Measurements from ENCODE around the gene SHC3. TPM values are rescaled to one million over a fixed set of nuclear protein-coding genes. Genes with fewer than 3 reads are reported as not detected.
A peak's percentile ranks its signal among the peaks of the same experiment; 100 is the strongest.

SHC3 gene
- total and polyA plus RNA-seq, 2 experiments from 2014 or later = 1.3 to 2.9 TPM

- no peak for TF ChIP-seq ETS1 (IDR thresholded peaks at IDR 0.05)
These were observed 71.2 kb downstream of the SHC3 start (continued) for GRCh38 chr9:89107406-89107805.

- H3K9me2 ChIP-seq (ENCODE audit: insufficient read depth) = no peaks in the 10 kb centered on the region
- no peaks in the 10 kb centered on the region for H3K4me1 ChIP-seq (ENCODE audit: insufficient read depth)
- Mint-ChIP-seq H3K4me1 (peaks cover 13% of the 10 kb centered on the region), H3K27me3 (ENCODE audit: insufficient read depth, low read depth, poor library complexity) (no peaks in the 10 kb centered on the region), H3K9me3 (no peaks in the 10 kb centered on the region; the same call in 2 of the 3 replicates), H3K36me3 (ENCODE audit: low read depth) (peaks cover 13% of the 10 kb centered on the region; the same call in 2 of the 3 replicates), H3K4me3 (no peak overlapping the region), H3K27ac (no peak overlapping the region)
- H4K20me1 ChIP-seq (replicated peaks; ENCODE audit: insufficient read depth) = no peaks in the 10 kb centered on the region
- no peaks in the 10 kb centered on the region for H3K36me3 ChIP-seq (ENCODE audit: insufficient read depth)
- H3F3A ChIP-seq (replicated peaks; ENCODE audit: low read depth) = no peaks in the 10 kb centered on the region
- no peaks in the 10 kb centered on the region for H3K27me3 ChIP-seq (ENCODE audit: insufficient read depth)
- H3K27ac ChIP-seq (ENCODE audit: low read depth) = no peak overlapping the region
- H3K4me2 ChIP-seq = no peak overlapping the region
- no peak overlapping the region for H2AFZ ChIP-seq
- no peak overlapping the region for H3K4me3 ChIP-seq
- ATAC-seq (peak; percentile 32; the same call in 2 of the 3 replicates), DNase-seq (ENCODE audit: low spot score) (no peak)
- H3K79me2 ChIP-seq (replicated peaks; ENCODE audit: insufficient read depth) = no peaks in the 10 kb centered on the region
- TF ChIP-seq EZH2 (IDR thresholded peaks at IDR 0.05; ENCODE audit: low read depth, unreplicated experiment) (no peak), ZNF114 (CRISPR knock-in tag; IDR thresholded peaks at IDR 0.05) (no peak), POLR2AphosphoS5 (IDR thresholded peaks at IDR 0.05; ENCODE audit: low read depth) (no peak), ZNF462 (CRISPR knock-in tag; IDR thresholded peaks at IDR 0.05) (no peak), NANOG (IDR thresholded peaks at IDR 0.05; ENCODE audit: borderline replicate concordance) (no peak), CREB1 (CRISPR knock-in tag; IDR thresholded peaks at IDR 0.05; ENCODE audit: low read depth) (no peak), ZNF331 (CRISPR knock-in tag; IDR thresholded peaks at IDR 0.05; ENCODE audit: low read depth) (no peak)
- TF ChIP-seq, protein P1, sequence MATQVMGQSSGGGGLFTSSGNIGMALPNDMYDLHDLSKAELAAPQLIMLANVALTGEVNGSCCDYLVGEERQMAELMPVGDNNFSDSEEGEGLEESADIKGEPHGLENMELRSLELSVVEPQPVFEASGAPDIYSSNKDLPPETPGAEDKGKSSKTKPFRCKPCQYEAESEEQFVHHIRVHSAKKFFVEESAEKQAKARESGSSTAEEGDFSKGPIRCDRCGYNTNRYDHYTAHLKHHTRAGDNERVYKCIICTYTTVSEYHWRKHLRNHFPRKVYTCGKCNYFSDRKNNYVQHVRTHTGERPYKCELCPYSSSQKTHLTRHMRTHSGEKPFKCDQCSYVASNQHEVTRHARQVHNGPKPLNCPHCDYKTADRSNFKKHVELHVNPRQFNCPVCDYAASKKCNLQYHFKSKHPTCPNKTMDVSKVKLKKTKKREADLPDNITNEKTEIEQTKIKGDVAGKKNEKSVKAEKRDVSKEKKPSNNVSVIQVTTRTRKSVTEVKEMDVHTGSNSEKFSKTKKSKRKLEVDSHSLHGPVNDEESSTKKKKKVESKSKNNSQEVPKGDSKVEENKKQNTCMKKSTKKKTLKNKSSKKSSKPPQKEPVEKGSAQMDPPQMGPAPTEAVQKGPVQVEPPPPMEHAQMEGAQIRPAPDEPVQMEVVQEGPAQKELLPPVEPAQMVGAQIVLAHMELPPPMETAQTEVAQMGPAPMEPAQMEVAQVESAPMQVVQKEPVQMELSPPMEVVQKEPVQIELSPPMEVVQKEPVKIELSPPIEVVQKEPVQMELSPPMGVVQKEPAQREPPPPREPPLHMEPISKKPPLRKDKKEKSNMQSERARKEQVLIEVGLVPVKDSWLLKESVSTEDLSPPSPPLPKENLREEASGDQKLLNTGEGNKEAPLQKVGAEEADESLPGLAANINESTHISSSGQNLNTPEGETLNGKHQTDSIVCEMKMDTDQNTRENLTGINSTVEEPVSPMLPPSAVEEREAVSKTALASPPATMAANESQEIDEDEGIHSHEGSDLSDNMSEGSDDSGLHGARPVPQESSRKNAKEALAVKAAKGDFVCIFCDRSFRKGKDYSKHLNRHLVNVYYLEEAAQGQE (IDR thresholded peaks at IDR 0.05; ENCODE audit: unreplicated experiment) = no peak
These were observed 72.3 kb downstream of the SHC3 start for GRCh38 chr9:89106224-89106851.

Data from GM23338 (cell line).